HG02610 (cell line): ENCODE results near the gene CLTB.
"Not testable (repeated sequence)": the region's sequence is repeated elsewhere in the genome, so short reads cannot be mapped to it uniquely, and the experiment has no call there.

Experiments used
- ATAC-seq: cut with Tn5 transposase; IDR thresholded peaks from one replicate; pipeline ENCODE4 v1.9.1; 2021; ENCODE audit warnings: mild to moderate bottlenecking, moderate library complexity; ENCODE audit not compliant: unreplicated experiment

The CLTB gene

GRCh38 chr5:176427971-176428370, 11.6 kb upstream of the CLTB start:
- no peak for ATAC-seq

- ATAC-seq = no peak
Observed at GRCh38 chr5:176426876-176427275, 10.5 kb upstream of the CLTB start.

- ATAC-seq = no peak
Observed at GRCh38 chr5:176425791-176426190, 9.5 kb upstream of the CLTB start.

GRCh38 chr5:176425138-176425537, 8.8 kb upstream of the CLTB start:
- no peak for ATAC-seq

- ATAC-seq = no peak
Observed at GRCh38 chr5:176424181-176424580, 7.8 kb upstream of the CLTB start.

GRCh38 chr5:176420972-176421544, 4.7 kb upstream of the CLTB start:
- no peak for ATAC-seq

- no peak for ATAC-seq
Observed at GRCh38 chr5:176420086-176420485, 3.7 kb upstream of the CLTB start.

- ATAC-seq = no peak
Observed at GRCh38 chr5:176418251-176418650, 1.9 kb upstream of the CLTB start.

- no peak for ATAC-seq
Observed at GRCh38 chr5:176416965-176417364, 626 bp upstream of the CLTB start.

GRCh38 chr5:176415240-176415951, 943 bp downstream of the CLTB start:
- ATAC-seq = no peak

GRCh38 chr5:176414704-176415103, 1.6 kb downstream of the CLTB start:
- ATAC-seq = no peak

GRCh38 chr5:176413709-176414191, 2.6 kb downstream of the CLTB start:
- ATAC-seq = no peak

- no peak for ATAC-seq
Observed at GRCh38 chr5:176413255-176413565, 3.1 kb downstream of the CLTB start.

- no peak for ATAC-seq
Observed at GRCh38 chr5:176412517-176413254, 3.7 kb downstream of the CLTB start.

GRCh38 chr5:176410486-176411180, 5.7 kb downstream of the CLTB start:
- no peak for ATAC-seq

- ATAC-seq = no peak
Observed at GRCh38 chr5:176409765-176410164, 6.6 kb downstream of the CLTB start.

GRCh38 chr5:176408590-176408989, 7.7 kb downstream of the CLTB start:
- ATAC-seq = no peak

GRCh38 chr5:176408252-176408573, 8.1 kb downstream of the CLTB start:
- not testable (repeated sequence) for ATAC-seq

GRCh38 chr5:176407456-176408251, 8.7 kb downstream of the CLTB start:
- no peak for ATAC-seq

GRCh38 chr5:176406436-176407052, 9.8 kb downstream of the CLTB start:
- ATAC-seq = no peak
